ENCODE results near the gene USP9Y.

Gene USP9Y

GRCh38 chrY:12784521-12784920 is 83.5 kb downstream of the USP9Y start:
- no peak for DNase-seq (ENCODE audit: low read depth in 2 of 2, low spot score in 1 of 2)

DNA sequence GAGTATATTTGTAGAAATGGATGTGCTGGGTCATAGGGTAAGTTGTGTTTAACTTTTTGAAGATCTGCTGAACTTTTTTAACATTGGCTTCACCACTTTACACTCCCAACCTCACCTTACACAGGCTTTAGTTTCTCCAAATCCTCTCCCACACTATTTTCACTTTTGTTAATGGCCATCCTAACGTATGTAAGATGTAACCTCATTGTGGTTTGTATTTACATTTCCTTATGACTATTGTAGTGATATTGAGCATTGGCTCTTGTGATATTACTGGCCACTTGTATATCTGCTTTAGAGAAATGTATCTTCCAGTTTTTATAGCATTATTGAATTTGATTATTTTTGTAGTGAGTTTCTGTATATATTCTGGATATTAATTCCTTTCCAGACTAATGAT is 93.0 kb downstream of the USP9Y start:
- DNase-seq (ENCODE audit: low read depth in 2 of 2, low spot score in 1 of 2), result no peak

DNA sequence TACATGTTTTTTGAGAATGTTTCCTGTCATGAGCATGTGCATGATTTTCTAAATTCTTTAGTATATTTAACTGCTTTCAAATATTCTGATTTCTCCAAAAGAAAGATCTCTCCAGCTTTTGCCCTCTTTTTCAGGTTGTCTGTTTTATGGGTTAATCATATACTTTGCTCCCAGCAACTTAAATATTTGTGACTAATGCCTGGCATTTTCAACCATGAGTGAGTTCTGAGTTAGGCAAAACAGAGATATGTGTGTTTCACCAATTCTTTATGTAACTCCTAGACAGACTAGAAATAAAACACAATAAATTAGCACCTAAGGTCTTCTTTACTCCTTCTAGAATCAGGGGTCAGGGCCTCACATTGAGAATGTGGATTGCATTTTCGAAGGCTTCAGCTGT is 107.0 kb downstream of the USP9Y start:
- no peak for DNase-seq (ENCODE audit: low read depth in 2 of 2, low spot score in 1 of 2)

DNA sequence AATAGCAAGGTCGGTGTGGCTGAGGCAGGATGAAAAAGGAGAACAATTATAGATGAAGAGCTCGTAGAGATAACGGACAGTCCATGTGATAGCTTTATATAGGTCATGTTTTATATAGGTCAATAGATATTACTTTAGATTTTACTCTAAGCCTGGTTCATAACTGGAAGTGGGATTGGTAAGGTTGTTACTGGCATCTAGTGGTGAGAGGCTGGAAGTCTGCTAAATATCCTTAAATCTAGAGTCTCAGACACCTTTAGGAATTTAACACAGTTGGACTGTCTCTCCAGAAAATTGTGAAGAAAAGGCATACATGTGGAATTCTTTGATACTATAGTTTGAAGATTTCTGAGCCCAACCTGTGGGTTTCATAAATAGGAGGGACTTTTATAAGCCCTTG is 108.0 kb downstream of the USP9Y start:
- DNase-seq (ENCODE audit: low read depth in 2 of 2, low spot score in 1 of 2), result no peak

DNA sequence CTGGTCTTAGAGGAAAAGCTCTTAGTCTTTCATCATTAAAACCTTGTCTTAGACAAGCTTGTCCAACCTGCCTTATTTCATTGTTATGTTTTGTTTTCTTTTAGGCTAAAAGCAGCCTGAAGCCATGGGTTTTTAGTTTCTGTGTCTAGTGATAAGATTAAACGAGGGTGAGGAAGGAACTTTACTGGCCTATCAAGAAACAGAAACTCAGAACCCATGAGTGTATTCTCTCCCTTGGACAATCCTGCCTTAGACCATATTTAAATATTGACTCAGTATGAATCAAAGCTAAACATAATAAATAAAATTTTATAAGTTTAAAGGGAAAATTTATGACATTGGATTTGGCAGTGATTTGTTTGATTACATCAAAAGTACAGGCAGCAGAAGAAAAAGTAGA is 122.4 kb downstream of the USP9Y start:
- DNase-seq (ENCODE audit: low read depth in 2 of 2, low spot score in 1 of 2), result no peak

DNA sequence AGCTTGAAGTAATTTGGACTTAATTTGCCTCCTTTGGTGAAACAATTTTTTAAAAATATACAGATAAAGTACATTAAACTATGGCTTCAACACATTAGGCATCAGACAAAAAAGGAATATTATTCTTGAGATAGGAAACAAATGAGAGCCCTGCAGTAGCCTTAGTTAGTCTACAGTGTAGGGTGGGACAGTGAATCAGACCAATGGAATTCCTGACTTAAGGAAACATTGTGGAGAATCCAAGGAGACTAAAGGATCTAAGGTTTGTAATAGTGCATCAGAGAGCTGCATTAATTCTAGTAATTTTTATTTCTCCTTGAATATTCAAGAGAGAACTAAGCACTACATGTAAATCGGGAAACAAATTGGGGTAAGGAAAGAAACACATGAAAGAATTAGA is 125.8 kb downstream of the USP9Y start:
- no peak for DNase-seq (ENCODE audit: low read depth in 2 of 2, low spot score in 1 of 2)

DNA sequence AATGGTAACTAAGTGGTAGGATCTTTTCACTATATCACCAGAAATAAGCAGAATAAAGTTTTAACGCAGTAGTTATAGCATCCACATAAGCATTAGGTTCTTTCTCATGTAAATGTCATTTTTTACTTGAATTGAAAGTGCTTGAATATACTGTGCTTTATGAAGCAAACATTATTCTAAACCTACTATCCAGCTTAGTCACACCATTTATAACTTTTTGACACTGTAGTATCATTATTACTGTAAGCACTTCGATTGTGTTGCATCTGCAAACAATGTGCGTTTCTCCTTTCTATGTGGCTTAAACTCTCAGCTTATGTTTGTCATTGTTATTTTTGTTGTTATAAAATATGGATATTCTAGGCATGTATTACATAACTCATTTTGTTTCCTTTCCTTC is 132.3 kb downstream of the USP9Y start:
- no peak for DNase-seq (ENCODE audit: low read depth in 2 of 2, low spot score in 1 of 2)

DNA sequence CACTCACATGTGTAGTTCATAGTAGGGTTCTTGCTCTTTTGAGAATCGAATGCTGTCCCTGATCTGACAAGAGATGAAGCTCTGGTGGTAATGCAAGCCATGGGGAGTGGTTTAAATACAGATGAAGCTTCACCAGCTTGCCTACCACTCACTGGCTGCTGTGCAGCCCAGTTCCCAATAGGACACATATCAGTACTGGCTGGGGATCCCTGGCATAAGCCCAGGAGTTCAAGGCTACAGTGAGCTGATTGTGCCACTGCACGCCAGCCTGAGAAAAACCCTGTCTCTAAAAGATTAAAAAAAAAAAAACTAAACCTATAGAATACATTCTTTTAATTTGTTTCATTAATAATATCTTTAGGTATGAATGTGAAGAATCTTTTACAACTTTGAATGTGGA is 136.5 kb downstream of the USP9Y start:
- DNase-seq (ENCODE audit: low read depth in 2 of 2, low spot score in 1 of 2), result no peak

DNA sequence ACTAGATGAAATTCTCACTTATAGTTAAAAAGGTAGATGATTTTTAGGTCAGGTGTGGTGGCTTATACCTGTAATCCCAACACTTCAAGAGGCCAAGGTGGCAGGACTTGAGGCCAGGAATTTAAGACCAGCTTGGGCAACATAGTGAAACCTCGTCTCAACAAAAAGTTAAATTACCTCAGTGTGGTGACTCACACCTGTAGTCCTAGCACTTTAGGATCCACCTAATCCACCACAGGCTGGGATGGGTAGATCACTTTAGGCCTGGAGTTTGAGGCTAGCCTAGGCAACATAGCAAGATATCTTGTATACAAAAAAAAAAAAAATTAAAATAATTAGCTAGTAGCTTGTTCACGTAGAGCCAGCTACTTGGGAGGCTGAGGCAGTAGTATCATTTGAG is 140.3 kb downstream of the USP9Y start:
- no peak for DNase-seq (ENCODE audit: low read depth in 2 of 2, low spot score in 1 of 2)

DNA sequence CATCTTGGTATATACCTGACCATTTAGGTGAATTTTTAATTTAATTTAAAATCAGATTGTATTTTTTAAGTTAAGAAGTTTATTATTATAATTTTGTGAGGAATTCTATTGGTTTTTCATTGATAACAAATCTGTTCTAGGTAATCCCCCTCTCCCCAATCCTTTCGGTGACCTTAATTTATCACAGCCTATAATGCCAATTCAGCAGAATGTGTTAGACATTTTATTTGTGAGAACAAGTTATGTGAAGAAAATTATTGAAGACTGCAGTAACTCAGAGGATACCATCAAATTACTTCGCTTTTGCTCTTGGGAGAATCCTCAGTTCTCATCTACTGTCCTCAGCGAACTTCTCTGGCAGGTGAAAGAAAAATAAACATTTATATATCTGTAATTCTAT is 145.8 kb downstream of the USP9Y start:
- DNase-seq (ENCODE audit: low read depth in 2 of 2, low spot score in 1 of 2), result no peak

DNA sequence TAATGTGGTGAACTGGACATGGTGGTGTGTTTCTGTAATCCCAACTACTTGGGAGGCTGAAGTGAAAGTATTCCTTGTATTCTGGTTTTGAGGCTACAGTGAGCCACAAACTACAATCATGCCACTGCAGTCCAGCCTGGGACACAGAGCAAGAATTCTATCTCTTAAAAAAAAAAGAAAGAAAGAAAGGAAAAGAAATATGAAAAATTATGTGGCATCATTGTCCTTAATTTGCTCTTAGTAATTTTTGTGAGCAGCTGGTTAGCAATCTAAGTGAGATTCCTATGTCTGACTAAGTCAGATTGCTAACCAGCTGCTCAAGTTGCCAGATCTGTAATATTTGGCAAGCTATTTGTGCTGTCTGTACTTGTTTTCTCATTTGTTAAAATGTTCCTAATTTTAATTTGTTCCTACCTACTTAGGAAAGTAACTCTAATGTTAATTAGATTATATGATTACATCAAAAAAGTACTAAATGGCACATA is 154.8 kb downstream of the USP9Y start:
- no peak for DNase-seq (ENCODE audit: low read depth in 2 of 2, low spot score in 1 of 2)

DNA sequence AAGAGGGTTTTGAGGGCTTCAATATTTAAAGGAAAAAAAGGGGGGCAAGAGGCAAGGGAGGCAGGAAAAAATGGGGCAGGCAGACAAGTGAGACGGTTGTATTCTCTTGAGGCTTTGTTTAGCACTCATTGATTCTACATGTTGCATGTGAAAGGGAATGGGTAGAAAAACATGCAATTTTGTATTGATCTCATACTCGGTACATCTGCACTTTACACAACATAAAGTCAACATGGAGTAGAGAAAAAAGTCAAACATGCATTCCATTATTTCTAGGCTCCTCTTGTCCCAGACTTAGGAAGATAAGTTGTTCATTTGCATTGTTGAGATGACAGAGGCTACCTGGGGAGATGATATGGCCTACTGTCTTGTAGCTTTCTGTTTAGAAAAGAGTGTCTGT is 166.9 kb downstream of the USP9Y start:
- no peak for DNase-seq (ENCODE audit: low read depth in 2 of 2, low spot score in 1 of 2)

- no peak for DNase-seq (ENCODE audit: low read depth in 2 of 2, low spot score in 1 of 2)
These were observed 195.9 kb downstream of the USP9Y start for GRCh38 chrY:12896973-12897372.

- no peak for DNase-seq (ENCODE audit: low read depth in 2 of 2, low spot score in 1 of 2)
These were observed 197.6 kb downstream of the USP9Y start for GRCh38 chrY:12898604-12899003.

- DNase-seq (ENCODE audit: low read depth in 2 of 2, low spot score in 1 of 2), result peak in 1 of 2 donors; percentile 61
These were observed 203.8 kb downstream of the USP9Y start, which contains the start of gene DDX3Y for GRCh38 chrY:12904618-12905516. Gene DDX3Y, plus strand, starts transcription at chrY:12904868. Its CDS starts 69 bp downstream, at chrY:12904937.

DNA sequence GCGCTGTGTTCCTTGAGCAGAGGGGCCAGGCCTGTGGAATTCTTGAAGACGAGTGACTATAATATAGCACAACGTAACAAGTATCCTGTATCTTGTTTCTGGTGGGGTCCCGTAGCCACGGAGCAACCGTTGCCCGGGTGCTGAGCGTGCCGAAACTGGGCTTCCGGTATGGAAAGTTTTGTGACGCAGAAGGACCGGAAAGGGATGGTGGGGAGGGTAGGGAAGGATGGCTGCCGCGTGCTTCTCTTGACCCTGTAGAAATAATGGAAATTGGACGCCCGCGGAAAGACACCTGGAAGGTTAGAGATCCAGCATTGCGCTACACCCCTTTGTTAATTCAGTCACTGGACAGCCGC is 204.5 kb downstream of the USP9Y start:
- DNase-seq (ENCODE audit: low read depth in 2 of 2, low spot score in 1 of 2), result peak in 1 of 2 donors; percentile 40

GRCh38 chrY:12905895-12906294 is 204.9 kb downstream of the USP9Y start:
- DNase-seq (ENCODE audit: low read depth in 2 of 2, low spot score in 1 of 2), result no peak

All from stimulated activated CD8-positive, alpha-beta memory T cell treated with anti-CD3 and anti-CD28 coated beads, Interleukin-4, amount 100 ng/mL, for 1 hour (primary cell).